ENCODE results near the gene RELN. TPM values are rescaled to one million over a fixed set of nuclear protein-coding genes. Genes with fewer than 3 reads are reported as not detected.

The RELN gene
- polyA plus RNA-seq, 3 donors, result 9.3 to 12.0 (median 12.0) TPM

- DNase-seq (ENCODE audit: extremely low read depth in 1 of 11, low read depth in 9 of 11, low spot score in 4 of 11), result peak in 10 of 11 donors; percentile 4 to 42 (median 12)
These were observed 415.9 kb downstream of the RELN start for GRCh38 chr7:103573479-103574058.

GRCh38 chr7:103571586-103571985, 417.9 kb downstream of the RELN start:
- DNase-seq (ENCODE audit: extremely low read depth in 1 of 11, low read depth in 9 of 11, low spot score in 4 of 11), result no peak

DNA sequence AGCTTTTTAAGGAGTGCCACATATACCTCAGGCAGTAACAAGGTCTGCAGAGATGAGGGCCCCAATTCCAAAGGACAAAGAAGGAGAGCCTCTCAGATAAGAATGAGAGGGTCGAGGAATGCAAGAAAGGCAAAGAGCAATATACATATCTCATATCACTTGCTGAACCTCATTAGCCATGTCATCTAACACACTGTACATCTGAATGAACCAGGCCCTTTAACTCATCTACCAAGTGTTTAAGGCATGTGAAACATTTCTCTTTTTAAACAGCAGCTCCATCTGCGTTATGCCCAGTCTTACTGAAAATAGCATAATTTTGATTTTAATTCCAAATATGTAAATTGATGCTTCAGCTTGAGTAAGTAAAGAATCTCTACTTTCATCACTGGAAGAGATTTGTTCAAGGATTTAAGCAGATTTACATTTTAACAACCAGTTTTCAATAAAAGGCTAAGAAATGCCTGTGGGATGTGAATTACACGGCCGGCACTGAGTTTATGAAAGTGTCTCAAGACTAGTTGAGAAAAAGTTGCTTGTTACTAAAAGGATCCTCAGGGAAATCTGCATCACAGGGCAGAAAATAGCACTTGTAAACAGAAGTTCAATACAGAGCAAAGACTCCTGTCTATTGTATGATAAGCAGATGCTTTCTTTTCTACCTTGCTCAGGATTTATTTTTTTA, 419.7 kb downstream of the RELN start:
- DNase-seq (ENCODE audit: extremely low read depth in 1 of 11, low read depth in 9 of 11, low spot score in 4 of 11), result no peak

- no peak for DNase-seq (ENCODE audit: extremely low read depth in 1 of 11, low read depth in 9 of 11, low spot score in 4 of 11)
These were observed 425.0 kb downstream of the RELN start for GRCh38 chr7:103564416-103564815.

GRCh38 chr7:103560136-103560535, 429.3 kb downstream of the RELN start:
- DNase-seq (ENCODE audit: extremely low read depth in 1 of 11, low read depth in 9 of 11, low spot score in 4 of 11), result no peak

- no peak for DNase-seq (ENCODE audit: extremely low read depth in 1 of 11, low read depth in 9 of 11, low spot score in 4 of 11)
These were observed 438.4 kb downstream of the RELN start for GRCh38 chr7:103551016-103551415.

- DNase-seq (ENCODE audit: extremely low read depth in 1 of 11, low read depth in 9 of 11, low spot score in 4 of 11), result no peak
These were observed 439.7 kb downstream of the RELN start for GRCh38 chr7:103549786-103550185.

- DNase-seq (ENCODE audit: extremely low read depth in 1 of 11, low read depth in 9 of 11, low spot score in 4 of 11), result no peak
These were observed 441.8 kb downstream of the RELN start for GRCh38 chr7:103547451-103548284.

DNA sequence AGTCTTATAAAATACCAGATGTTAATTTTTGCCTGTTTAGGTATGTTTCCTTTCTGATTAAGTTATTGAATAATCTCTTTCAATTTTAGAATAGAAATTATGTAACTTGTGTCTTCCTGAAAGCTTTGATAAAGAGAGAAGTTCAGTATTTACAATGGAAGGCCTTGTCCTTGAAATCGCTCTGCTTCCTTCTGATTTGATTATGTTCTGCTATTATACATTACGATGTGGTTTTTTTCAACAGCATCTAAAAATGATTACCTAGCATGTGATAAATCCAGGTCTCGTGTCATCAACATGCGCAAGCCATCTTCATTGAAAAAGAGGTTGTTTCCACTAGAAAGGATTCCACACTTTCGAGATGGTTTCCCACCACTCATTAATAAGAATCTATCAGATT, 447.0 kb downstream of the RELN start:
- no peak for DNase-seq (ENCODE audit: extremely low read depth in 1 of 11, low read depth in 9 of 11, low spot score in 4 of 11)

- no peak for DNase-seq (ENCODE audit: extremely low read depth in 1 of 11, low read depth in 9 of 11, low spot score in 4 of 11)
These were observed 447.5 kb downstream of the RELN start for GRCh38 chr7:103541947-103542346.

GRCh38 chr7:103541026-103541425, 448.4 kb downstream of the RELN start:
- DNase-seq (ENCODE audit: extremely low read depth in 1 of 11, low read depth in 9 of 11, low spot score in 4 of 11), result no peak

DNA sequence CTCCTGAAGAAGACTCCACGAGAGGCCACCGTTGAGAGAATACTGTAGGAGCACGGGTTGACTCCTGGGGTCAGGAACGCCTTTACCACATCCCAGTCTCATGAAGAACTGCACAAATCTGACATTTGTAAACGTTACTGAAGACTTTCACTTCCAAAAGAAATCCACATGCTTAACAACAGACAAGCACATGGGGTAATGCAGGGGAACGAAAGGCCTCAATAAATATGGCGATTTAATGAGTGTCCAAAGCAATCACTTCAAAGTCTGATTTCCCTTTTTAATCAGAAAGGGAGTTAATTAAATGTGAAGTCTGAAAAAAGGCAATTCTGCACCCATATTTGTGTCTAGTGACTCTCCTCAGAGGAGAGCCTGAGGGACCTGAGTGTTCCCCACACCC, 449.1 kb downstream of the RELN start:
- DNase-seq (ENCODE audit: extremely low read depth in 1 of 11, low read depth in 9 of 11, low spot score in 4 of 11), result no peak

DNA sequence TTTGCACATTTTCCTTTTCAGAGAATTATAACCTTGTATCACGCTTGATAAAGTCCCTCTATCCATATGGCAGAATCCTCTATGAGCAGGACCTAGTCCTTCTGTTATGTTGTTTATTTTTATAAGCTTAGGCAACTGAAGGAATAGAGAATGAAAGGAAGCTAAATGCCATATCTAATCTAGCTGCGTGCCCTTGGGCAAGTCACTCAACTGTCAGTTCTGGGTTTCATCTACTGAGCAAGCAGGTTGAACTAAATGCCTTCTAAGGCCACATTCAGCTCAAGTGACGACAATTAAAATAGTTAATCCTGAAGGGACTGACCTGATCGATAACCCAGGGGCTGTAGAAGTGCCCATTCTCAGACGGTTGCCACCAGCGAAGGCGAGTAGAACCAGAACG, 449.6 kb downstream of the RELN start:
- DNase-seq (ENCODE audit: extremely low read depth in 1 of 11, low read depth in 9 of 11, low spot score in 4 of 11), result no peak

GRCh38 chr7:103538964-103539709, 450.3 kb downstream of the RELN start:
- DNase-seq (ENCODE audit: extremely low read depth in 1 of 11, low read depth in 9 of 11, low spot score in 4 of 11), result no peak

GRCh38 chr7:103533761-103534160, 455.7 kb downstream of the RELN start:
- no peak for DNase-seq (ENCODE audit: extremely low read depth in 1 of 11, low read depth in 9 of 11, low spot score in 4 of 11)

DNA sequence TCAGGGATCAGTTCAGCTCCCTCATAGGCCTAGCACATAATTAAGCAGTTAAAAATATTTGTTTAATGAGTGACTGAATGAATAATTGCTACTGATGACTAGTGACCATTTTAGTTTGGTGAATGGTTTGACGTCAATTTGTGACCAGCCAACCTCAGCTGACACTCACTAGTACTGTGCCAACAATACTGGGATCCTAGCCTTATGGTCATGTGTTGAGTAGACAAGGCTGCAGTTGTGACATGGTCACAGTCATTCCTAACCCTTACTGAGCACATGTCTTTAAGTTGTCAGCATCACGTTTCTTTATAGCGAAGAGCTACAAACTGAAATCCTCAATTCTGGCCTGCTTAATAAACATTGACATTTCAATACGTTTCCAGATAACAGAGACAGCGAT, 456.5 kb downstream of the RELN start:
- no peak for DNase-seq (ENCODE audit: extremely low read depth in 1 of 11, low read depth in 9 of 11, low spot score in 4 of 11)

GRCh38 chr7:103528152-103528551, 461.3 kb downstream of the RELN start:
- no peak for DNase-seq (ENCODE audit: extremely low read depth in 1 of 11, low read depth in 9 of 11, low spot score in 4 of 11)

- DNase-seq (ENCODE audit: extremely low read depth in 1 of 11, low read depth in 9 of 11, low spot score in 4 of 11), result no peak
These were observed 463.5 kb downstream of the RELN start for GRCh38 chr7:103525937-103526336.

DNA sequence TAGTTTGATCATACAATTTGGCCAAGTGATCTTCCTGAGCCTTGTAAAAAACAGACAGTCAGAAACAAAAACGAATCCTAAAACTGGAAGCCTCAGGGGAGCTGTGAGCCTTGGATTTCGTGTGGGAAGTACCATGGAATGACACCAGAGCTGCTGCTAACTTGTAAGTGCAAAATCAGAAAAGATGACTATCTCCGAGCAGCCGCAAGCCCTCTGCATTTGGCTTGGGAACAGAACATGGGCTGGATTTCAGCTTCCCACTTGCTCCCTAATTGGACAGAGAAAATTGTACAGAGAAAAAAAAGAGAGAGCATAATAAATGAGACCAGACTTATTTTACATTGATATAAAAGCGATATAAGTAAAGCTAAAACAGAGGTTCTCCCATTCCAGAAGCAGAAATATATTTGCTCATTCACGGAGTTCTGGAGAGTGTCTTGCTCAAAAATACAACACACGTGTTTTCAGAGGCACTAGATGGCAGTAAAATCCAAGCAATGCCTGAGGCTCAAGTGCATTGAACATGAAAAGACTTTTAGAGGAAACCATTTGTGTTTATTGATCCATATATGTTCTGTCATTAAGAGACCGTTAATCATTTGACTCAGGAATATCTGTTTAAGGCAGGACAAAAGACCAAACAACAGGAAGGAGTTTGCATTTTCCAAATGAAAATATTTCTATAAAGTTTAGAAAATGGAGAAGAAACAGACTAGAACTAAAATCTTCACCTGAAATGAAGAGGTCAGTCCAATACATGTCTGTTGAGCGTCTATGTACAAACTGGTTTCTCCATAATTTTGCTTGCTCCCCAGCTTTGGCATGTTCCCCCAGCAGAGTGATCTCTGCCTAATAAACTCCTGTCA, 465.2 kb downstream of the RELN start:
- peak in 9 of 11 donors; percentile 1 to 24 (median 13) for DNase-seq (ENCODE audit: extremely low read depth in 1 of 11, low read depth in 9 of 11, low spot score in 4 of 11)
